ENCODE data around the gene ZNF76.

ZNF76 gene

GRCh38 chr6:35236223-35236622 is 23.3 kb upstream of the ZNF76 start:
- H3K79me2 ChIP-seq (ENCODE audit: low read length): no peaks in the 10 kb centered on the region
- H3K9ac ChIP-seq (ENCODE audit: low read length): no peak overlapping the region
- H3K9me2 ChIP-seq (replicated peaks; ENCODE audit: insufficient read depth, low read length): no peaks in the 10 kb centered on the region
- no peaks in the 10 kb centered on the region for H3K4me1 ChIP-seq (ENCODE audit: low read length)
- no peak overlapping the region for H2AFZ ChIP-seq (ENCODE audit: low read length)
- no peaks in the 10 kb centered on the region for H3F3A ChIP-seq (ENCODE audit: insufficient read depth, low read length)
- H3K27me3 ChIP-seq (replicated peaks; ENCODE audit: insufficient read depth, low read length): no peaks in the 10 kb centered on the region
- H3K36me3 ChIP-seq (replicated peaks; ENCODE audit: insufficient read depth, low read length): no peaks in the 10 kb centered on the region
- DNase-seq: no peak
- no peak overlapping the region for H3K27ac ChIP-seq (ENCODE audit: low read length)
- H3K9me3 ChIP-seq (replicated peaks; ENCODE audit: insufficient read depth, low read length): no peaks in the 10 kb centered on the region
- no peak overlapping the region for H3K4me3 ChIP-seq (ENCODE audit: low read length)
- TF ChIP-seq EZH2phosphoT487 (IDR thresholded peaks at IDR 0.05; ENCODE audit: low read length) (no peak), EZH2 (optimal IDR thresholded peaks at IDR 0.05; ENCODE audit: low read depth, low read length) (no peak), CTCF (IDR thresholded peaks at IDR 0.05; ENCODE audit: low read length) (no peak)
- no peaks in the 10 kb centered on the region for H4K20me1 ChIP-seq (ENCODE audit: insufficient read depth, low read length)
- H3K4me2 ChIP-seq (ENCODE audit: low read depth, low read length): no peak overlapping the region

GRCh38 chr6:35237476-35237875 is 22.1 kb upstream of the ZNF76 start:
- DNase-seq: no peak
- Histone ChIP-seq H3K4me3 (ENCODE audit: low read length) (no peak overlapping the region), H4K20me1 (ENCODE audit: insufficient read depth, low read length) (no peaks in the 10 kb centered on the region), H3K79me2 (ENCODE audit: low read length) (no peaks in the 10 kb centered on the region), H3K4me2 (ENCODE audit: low read depth, low read length) (no peak overlapping the region), H3K9me2 (replicated peaks; ENCODE audit: insufficient read depth, low read length) (no peaks in the 10 kb centered on the region), H3K27me3 (replicated peaks; ENCODE audit: insufficient read depth, low read length) (no peaks in the 10 kb centered on the region), H3K9me3 (replicated peaks; ENCODE audit: insufficient read depth, low read length) (no peaks in the 10 kb centered on the region), H3F3A (ENCODE audit: insufficient read depth, low read length) (no peaks in the 10 kb centered on the region), H3K36me3 (replicated peaks; ENCODE audit: insufficient read depth, low read length) (no peaks in the 10 kb centered on the region), H2AFZ (ENCODE audit: low read length) (no peak overlapping the region), H3K9ac (ENCODE audit: low read length) (no peak overlapping the region), H3K4me1 (ENCODE audit: low read length) (no peaks in the 10 kb centered on the region), H3K27ac (ENCODE audit: low read length) (no peak overlapping the region)
- TF ChIP-seq EZH2phosphoT487 (IDR thresholded peaks at IDR 0.05; ENCODE audit: low read length) (no peak), EZH2 (optimal IDR thresholded peaks at IDR 0.05; ENCODE audit: low read depth, low read length) (no peak), CTCF (IDR thresholded peaks at IDR 0.05; ENCODE audit: low read length) (no peak)

GRCh38 chr6:35238843-35239289 is 20.7 kb upstream of the ZNF76 start:
- Histone ChIP-seq H3K27me3 (replicated peaks; ENCODE audit: insufficient read depth, low read length) (no peaks in the 10 kb centered on the region), H3K9ac (ENCODE audit: low read length) (no peak overlapping the region), H3K4me3 (ENCODE audit: low read length) (no peak overlapping the region), H3K9me3 (replicated peaks; ENCODE audit: insufficient read depth, low read length) (no peaks in the 10 kb centered on the region), H4K20me1 (ENCODE audit: insufficient read depth, low read length) (no peaks in the 10 kb centered on the region), H3K79me2 (ENCODE audit: low read length) (no peaks in the 10 kb centered on the region), H2AFZ (ENCODE audit: low read length) (no peak overlapping the region), H3K27ac (ENCODE audit: low read length) (no peak overlapping the region), H3K4me1 (ENCODE audit: low read length) (no peaks in the 10 kb centered on the region), H3K9me2 (replicated peaks; ENCODE audit: insufficient read depth, low read length) (no peaks in the 10 kb centered on the region), H3K4me2 (ENCODE audit: low read depth, low read length) (no peak overlapping the region), H3K36me3 (replicated peaks; ENCODE audit: insufficient read depth, low read length) (no peaks in the 10 kb centered on the region), H3F3A (ENCODE audit: insufficient read depth, low read length) (no peaks in the 10 kb centered on the region)
- DNase-seq: no peak
- no peak for TF ChIP-seq CTCF (IDR thresholded peaks at IDR 0.05; ENCODE audit: low read length)
- no peak for TF ChIP-seq EZH2phosphoT487 (IDR thresholded peaks at IDR 0.05; ENCODE audit: low read length)
- TF ChIP-seq EZH2 (optimal IDR thresholded peaks at IDR 0.05; ENCODE audit: low read depth, low read length): no peak

All from MM.1S (cell line).